ENCODE measurements around the gene RBMS3.

RBMS3 gene

DNA sequence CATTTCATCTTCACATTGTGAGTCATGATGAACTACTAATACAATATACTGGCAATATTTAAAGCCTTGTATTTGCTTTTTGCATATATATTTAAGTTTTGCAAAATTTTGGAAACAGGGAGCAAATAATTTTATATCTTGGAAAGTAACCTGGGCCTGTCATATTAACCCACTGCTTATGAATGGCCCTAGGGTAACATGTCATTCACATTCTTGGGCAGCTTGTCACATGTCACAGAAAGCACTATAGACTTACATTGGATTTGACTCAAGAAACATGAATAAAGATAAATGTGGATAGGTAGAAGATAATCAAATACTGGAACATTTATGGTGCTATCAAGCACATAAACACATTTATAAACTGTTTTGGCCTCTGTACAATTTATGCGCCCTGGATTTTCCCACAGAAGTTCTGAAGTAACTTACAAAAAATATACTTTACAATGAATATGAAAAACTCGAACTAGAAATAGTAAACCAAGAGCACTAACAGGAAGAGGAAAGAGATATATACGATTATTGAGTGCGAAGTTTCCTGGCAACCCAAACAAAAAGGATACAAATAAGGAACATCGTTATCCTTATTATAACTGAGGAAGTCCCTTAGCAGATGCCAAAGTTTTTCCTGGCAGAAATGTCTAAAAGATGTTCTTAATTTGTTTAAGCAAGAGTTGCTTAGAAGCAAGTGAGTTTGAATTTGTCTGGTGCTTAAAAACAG lies 257.2 kb downstream of the RBMS3 start:
- no peak for DNase-seq

DNA sequence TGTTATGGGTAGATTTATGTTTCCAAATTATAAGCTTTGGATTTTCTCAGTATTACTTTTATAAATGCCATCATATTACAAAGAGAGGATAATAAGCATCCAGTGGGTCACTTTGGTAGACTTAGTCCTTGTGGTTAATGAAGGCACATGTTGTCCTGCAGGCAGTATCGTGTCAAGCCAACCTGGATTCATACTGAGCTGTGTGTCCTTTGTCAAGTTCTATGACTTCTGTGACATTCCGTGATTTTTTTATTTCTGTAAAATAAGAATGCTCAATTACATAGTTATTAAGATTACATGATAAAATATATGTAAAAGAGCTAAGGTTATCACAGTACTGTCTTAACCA lies 257.7 kb downstream of the RBMS3 start:
- DNase-seq: no peak

DNA sequence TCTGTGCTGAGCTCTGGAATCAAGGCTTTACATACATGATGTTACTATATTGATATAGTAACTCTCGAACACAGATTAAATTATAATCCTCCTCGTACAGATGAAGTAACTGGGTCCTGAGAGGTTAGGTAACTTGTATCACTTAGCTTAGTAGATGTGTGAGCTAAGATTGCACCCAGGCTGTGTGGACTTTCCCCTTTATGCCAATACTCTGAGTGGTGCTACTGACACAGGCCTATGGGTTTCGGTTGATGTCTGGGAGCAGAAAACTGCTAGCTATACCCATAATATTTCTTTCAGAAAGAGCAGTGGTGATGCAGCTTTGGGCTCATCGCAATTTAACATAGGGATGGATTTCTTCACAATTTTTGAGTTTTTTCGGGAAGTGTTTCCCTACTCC lies 259.7 kb downstream of the RBMS3 start:
- DNase-seq: no peak

DNA sequence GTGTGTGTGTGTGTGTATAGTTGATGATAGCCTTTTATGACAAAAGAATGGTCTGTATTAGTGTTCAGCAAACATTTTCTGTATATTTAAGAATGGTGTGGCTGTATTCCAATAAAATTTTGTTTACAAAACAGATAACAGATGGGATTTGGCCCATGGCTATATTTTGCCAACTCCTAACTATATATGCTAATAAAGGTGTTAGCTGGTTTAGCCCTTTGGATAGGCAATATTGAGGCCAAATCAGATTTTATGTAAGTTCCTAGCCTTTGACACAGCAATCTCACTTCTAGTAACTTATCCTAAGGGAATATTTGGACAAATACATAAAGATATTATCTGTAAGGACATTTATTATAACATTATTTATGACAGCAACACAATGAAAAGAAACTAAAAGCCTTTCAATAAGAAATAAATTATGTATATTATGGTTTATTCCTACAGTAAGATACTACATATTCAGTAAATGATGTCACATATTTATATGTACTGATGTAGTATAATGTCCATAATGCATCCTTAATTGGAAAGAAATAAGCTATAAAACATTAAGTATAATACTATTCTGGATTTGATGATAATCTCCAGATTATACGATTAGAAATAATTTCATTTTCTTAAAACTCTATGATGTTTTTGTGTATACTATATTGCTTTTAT lies 264.0 kb downstream of the RBMS3 start:
- DNase-seq: no peak

DNA sequence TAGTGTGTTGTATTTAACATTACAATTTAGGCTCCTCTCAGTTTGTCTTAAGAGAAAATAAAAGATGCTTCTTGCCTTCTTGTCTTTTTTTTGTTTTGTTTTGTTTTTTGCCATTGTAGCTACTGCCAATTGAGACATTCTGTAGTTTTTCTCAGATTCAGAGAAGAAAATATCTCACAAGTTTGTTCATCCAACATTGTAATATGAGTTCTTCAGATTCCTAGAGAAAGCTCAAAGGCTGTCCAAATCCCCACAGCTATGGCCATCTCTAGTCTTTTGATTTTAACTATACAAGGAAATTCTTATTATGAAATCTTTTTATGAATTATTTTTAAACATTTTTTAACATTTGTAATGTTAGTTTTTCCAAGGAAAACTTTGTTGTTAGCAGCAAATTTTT lies 264.7 kb downstream of the RBMS3 start:
- no peak for DNase-seq

DNA sequence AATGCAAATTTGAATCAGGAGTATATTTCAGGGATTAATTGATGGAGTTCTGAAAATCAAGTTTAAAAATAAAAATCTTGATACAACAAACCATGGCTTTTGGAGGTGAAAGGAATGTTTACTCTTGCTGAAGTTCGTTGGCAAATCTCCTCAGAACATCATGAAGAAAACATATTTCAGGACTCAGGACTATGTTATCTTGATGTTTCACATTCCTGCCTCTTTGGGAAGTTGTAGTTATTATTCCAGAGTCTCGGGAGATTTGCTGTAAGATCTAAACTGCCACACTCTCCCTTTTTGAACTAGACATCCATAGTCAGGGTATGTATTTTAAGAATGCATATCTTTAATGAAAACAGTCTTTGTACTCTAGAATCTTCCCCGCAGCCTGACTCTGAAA lies 271.2 kb downstream of the RBMS3 start:
- no peak for DNase-seq

DNA sequence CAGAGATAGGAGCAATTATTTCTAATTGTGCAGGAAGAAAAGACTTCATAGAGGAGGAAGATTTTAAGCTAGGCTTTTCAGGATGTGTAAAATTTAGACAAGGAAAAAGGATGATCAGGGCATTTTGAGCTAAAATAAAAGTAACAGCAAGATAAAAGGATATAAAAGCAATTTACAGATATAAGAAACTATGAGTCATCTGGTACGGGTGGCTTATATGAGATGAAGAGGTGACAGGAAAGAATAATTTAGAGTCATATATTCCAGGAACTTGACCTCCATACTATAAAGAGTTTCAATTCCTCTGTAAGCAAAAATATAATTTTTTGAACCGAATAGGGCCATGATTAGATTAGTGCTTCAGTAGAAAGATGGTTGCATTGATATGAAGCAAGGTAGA lies 273.7 kb downstream of the RBMS3 start:
- peak; percentile 9 for DNase-seq

DNA sequence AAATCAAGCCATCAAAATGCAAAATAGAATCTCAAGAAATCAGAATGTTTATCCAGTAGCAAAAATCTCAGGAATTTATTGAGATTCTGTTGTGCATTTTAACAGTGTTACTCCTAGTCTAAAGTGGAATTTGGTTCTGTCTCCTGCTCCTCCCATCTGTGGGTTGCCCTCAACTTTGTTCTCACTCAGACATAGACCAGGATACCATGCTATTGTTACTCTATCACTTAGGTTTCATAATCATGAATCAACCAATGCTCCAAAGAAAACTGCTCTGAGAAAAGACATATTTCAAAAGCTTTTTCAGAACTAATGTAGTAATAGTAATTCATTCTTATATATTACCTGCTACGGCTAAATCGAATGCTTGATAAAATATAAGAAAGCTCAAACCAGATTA lies 274.7 kb downstream of the RBMS3 start:
- no peak for DNase-seq

DNA sequence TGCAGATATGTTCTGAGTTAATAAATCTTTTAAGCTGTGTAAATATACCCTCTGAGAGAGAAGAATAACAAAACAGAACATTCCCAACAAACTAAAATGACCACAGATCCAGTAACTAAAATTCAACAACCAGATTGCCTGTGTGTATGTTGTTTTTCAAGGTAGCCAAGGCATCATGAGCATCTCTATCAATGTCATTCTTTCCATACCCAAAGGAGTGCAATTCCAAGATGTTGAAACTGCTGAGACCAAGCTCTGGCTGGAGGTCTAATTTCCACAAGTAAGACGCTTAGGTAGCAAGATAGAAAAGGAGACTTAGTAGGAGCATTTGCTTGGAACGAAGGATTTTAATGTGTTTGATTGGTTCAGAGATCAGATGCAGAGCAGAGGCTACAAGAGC lies 276.3 kb downstream of the RBMS3 start:
- DNase-seq: no peak

DNA sequence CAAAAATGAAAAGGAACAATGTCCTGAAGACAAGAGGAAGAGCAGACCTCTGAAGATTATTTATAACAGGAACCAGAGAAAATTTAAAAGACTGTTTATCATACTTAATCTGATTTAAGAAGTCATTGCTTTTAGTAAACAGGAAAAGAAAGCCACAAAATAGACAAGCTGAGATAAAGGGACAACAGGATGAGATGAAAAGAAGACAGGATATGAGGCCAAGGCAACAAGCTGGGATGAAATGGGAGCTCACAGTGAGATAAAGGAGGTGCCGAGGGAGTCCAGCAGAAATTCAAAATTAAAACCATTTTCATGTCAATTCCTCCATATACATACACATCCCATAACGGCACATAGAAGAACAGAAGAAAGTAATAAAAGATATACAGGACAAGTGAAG lies 277.0 kb downstream of the RBMS3 start:
- no peak for DNase-seq

DNA sequence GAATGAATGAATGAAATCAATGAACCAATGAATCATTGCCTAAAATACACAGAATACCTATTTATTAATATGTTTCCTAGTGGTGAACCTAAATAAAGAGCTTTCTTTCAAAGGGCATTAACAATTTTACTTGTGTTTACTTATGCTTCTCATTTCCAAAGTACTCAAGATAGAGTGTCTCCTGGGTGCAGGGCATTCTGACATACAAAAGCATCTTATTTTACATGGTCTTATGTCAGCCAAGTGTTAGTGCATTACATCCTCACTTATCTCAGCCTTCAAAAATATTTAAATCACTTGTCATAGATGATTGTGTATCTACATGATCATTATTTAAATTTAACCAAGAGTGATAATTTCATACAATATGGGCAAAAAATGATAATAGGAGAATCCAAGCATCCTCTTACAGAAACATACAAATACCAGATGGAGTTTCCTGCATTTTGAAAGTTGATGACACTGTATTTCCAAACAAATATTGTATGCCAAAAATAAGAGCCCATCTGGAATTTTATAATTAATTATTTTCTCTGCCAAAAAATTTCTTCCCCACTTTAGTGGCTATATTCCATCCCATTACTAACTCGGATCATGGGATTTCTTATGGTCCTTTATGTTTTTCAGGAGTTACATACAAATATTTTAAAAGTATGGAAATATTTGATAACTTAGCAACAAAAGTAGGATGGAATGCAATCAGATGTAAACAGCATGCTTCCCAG lies 279.0 kb downstream of the RBMS3 start:
- no peak for DNase-seq

DNA sequence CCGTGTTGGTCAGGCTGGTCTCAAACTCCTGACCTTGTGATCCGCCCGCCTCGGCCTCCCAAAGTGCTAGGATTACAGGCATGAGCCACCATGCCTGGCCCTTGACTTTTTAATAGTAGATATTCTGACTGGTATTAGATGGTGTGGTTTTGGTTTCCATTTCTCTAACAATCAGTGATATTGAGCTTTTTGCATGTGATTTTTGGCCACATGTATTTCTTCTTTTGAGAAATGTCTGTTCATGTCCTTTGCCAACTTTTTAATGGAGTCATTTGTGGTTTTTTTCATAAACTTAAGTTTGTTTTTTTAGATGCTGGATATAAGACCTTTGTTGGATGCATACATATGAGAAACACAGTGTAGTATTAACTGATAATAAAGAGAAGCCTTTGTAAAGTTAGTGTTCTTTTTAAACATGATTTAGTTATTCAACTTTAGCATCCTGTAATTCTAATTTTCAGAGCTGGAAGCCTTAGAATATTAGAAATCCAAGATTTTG lies 280.8 kb downstream of the RBMS3 start:
- DNase-seq: no peak

DNA sequence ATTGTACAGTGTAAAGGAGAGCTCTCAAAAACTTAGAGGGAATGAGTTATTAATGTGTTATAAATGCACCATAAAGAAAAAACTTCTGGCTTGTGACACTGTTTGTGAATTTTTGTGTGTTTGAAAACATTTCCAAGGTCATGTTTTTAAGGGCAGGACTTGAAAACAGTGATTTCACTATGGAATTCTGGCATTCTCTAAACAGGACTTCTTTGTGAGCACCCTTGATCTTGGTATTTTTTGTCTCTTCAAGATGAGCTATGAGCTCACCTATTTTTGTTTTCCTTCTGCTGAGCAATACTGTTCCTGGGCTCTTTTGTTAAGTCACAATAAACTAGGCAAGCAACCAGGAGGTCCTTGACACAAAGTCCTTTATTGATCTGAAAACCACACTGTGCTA lies 284.4 kb downstream of the RBMS3 start:
- DNase-seq: no peak

DNA sequence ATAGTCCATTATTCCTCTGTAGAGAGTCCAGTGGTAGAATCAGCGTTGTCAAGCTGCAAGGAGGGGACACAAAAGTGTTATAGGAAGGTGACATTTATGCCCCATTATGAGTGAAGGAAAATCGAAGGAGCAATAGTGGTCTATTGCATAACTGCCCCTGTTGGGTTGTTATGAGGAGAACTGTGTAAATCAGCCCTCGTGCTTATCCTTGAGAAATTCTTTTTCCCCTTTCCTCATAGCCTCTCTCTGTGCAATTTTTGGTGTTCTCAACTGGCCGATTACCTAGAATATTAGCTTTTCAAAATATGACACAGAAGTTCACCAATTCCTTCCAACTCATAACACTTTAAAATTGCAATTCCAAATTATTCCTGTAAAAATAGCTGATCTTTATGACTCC lies 286.6 kb downstream of the RBMS3 start:
- DNase-seq: no peak

DNA sequence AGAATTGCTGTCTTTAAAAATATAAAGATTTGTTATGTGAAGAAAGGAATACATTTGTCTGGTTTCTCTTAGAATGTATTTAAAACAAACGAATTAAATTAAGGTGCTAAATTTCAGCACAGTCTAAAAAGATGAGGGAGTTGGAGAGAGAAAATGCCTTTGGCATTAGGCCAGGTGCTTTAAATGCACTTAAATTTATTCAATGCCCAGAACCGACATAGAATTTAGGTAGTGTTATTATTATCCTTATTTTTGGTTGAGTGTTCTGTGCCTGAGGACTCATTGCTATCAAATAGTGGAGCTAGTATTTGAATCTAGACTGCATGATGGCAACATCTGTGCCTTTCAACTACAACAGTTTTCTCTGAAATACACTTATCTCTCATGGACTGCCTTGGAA lies 287.5 kb downstream of the RBMS3 start:
- DNase-seq: no peak

DNA sequence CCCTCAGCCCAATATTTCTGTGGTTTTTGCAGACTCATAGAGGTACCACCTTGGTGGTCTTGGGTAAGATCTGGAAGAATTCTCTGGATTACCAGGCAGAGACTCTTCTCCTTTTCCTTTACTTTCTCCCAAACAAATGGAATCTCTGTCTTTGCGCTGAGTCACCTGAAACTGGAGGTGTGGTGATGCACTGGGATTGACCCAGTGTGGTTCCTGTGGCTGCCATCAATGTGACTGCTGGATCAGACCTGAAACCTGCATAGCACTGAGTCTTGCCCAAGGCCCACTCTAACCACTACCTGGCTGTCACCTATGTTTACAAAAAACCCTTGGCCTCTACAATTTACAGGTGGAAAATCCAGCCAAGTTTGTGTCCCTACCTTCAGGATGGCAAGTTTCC lies 295.3 kb downstream of the RBMS3 start:
- DNase-seq: no peak

DNA sequence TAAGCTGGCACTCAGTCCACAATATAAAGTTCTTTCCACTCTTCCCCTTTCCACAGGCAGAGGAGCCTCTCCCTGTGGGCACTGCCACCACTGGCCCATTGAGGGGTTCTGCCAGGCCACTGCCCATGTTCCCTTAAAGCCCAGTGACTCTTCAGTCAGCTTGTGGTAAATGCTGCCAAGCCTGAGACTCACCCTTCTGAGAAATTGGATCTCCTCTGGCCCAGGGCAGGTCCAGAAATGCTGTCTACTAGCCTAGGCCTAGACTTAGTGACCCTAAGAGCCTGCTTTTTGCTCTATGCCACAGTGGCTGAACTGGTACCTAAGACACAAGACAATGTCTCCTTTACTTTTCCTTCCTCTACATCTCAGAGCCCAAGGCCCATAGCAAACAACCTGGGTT lies 295.8 kb downstream of the RBMS3 start:
- no peak for DNase-seq

DNA sequence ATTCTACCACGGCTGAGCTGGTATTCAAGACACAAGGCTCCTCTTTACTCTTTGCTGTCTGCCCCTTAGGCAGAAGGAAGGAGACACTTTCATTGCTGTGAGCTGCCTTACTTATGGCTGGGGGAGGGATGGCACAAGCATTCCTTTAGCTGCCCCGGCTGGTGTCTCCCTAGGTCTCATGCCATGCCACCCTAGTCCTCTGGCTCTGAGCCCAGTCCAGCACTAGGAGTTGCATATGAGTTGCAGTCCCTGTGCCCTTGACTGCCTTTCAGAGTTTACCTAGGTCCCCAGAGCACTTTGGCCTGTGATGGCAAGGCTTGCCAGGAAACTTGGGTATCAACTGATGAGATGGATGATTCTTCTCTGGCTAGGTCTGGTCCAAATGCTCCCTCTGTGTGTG lies 296.4 kb downstream of the RBMS3 start:
- no peak for DNase-seq

DNA sequence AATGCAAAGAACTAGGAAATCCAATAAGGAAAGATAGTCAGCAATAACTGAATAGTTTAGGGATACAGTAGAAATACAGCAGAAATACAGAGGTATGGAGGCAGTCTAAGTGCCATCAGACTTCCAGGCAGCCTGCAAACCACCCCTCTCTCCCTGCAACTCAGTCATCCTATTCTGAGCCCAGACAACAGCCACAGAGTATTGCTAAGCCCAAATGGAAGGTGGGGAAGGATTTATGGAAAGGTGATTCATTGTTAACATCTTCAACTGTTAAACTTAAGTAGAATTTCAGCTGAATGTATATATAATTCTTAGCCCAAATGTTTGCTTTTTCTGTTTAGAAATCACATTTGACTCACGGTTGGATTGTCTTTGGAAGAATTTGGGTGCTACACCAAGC lies 300.4 kb downstream of the RBMS3 start:
- no peak for DNase-seq

DNA sequence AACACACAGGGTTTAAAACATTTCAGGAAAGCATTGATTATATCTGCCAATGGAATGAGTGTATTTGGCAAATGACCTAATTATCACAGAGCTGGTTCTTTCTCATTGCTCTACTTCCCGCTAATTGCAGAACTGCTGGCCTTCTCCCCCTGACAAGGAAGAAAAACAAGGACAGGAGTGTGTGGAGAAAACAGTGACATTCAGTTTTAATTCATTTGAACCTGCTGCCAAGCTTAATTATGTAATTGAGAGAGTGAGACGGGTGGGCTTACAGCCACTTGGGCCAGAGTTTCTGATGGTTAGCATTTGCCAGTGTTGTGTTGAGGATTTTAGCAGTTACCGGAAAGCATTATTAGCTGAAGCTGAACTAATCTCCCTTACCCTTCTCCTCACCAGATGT lies 301.4 kb downstream of the RBMS3 start:
- no peak for DNase-seq

DNA sequence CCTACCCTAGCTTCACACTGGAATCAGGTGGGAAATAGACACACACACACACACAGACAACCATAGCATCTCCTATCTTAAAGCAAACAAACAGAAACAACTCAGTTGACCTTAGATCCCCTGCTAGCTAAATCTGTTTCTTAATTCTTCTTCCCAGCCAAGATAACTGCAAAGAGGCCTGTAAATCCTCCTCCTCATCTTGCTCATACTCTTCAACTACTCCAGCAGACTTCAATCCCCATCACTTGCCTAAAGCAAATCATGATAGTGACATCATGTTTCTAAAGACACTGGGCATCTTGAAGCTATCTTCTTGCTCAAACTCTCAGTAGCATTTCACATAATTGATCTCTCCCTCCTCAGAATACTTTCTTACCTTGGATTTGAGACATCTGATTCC lies 303.0 kb downstream of the RBMS3 start:
- no peak for DNase-seq

DNA sequence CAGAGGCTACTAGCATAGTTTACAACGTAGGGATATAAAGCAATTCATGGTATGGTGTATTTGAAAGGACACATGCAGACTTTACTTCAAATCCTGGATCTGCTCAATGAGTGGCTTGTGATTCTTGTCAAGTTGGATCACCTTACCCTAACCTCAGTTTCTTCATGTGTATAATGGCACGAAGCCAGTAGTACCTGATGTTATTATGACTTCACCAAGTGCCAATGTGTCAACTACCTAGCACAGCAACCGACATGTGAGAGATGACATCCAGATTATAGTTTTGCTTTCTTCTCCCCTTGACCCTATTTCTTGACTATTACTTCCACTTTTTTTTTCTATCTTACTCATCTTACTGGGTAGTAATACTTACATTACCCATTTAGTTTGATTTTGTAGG lies 304.5 kb downstream of the RBMS3 start:
- DNase-seq: no peak

DNA sequence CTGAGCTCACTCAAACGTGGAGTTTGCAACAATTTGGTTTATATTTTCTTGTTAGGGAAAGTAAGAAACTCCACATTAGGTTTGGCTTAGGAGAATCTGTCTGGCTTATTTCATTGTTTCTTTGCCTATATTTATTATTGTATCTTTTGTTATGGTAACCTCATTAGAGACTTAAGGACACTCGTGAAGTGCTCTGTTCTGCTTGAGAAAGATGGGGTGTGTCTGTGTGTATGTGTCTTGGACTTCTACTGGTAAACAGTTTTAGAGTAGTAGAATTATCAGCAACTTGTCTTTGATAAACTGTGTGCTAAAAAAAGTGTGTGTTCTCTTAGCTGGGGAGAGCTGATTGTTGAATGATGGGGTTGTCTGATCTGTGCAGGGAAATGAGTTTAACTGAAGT lies 306.5 kb downstream of the RBMS3 start:
- DNase-seq: no peak

DNA sequence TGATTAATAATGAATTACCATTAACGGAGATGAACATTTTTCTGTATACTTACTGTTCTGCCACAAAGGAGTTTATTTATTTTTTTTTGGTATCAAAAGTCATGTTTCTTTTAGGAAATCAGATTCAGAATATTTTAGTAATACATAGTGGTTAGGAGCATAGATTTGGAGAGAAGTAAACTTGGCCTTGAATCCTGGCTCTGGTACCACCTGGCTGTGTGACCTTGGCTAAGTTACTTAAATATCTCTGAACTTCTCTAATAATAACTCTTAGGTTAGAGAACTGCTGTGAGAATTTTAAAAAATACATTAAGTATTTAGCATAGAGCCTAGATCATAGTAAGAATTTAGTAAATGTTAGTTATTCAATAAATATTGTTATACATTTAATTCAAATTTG lies 309.1 kb downstream of the RBMS3 start:
- DNase-seq: no peak
